Parathyroid adenoma (tissue), 2 donors: ENCODE measurements around the gene KRT73.

Experiments used
- H2AFZ ChIP-seq: fragments of 300-600 bp; sonication (generic); one replicate; pipeline ENCODE4 v1.7.0; 2017; ENCODE audit warnings: antibody characterized with exemption, mild to moderate bottlenecking
- H3K27ac ChIP-seq: fragments of 300-600 bp; sonication (generic); one replicate; pipeline ENCODE4 v1.7.0; 2017
- H3K27me3 ChIP-seq: fragments of 300-600 bp; sonication (generic); one replicate; pipeline ENCODE4 v1.7.0; 2017; ENCODE audit warnings: low read length; ENCODE audit not compliant: control insufficient read depth, insufficient read depth
- H3K36me3 ChIP-seq: fragments of 300-600 bp; sonication (generic); one replicate; pipeline ENCODE4 v1.7.0; 2017; ENCODE audit warnings: low read length; ENCODE audit not compliant: control insufficient read depth, insufficient read depth
- H3K4me1 ChIP-seq: fragments of 300-600 bp; sonication (generic); one replicate; pipeline ENCODE4 v1.7.0; 2017; ENCODE audit warnings: control low read depth
- H3K4me2 ChIP-seq: fragments of 300-600 bp; sonication (generic); one replicate; pipeline ENCODE4 v1.7.0; 2017; ENCODE audit warnings: low read length
- H3K4me3 ChIP-seq: fragments of 300-600 bp; sonication (generic); one replicate; pipeline ENCODE4 v1.7.0; 2017; ENCODE audit warnings: low read depth, low read length
- H3K79me2 ChIP-seq: fragments of 300-600 bp; sonication (generic); one replicate; pipeline ENCODE4 v1.7.0; 2017; ENCODE audit warnings: control low read depth
- H3K9ac ChIP-seq: fragments of 300-600 bp; sonication (generic); one replicate; pipeline ENCODE4 v1.7.0; 2017; ENCODE audit warnings: mild to moderate bottlenecking
- H3K9me3 ChIP-seq: fragments of 300-600 bp; sonication (generic); one replicate; pipeline ENCODE4 v1.7.0; 2017; ENCODE audit warnings: low read length; ENCODE audit not compliant: control insufficient read depth
- CTCF ChIP-seq: fragments of 300-600 bp; sonication (generic); IDR thresholded peaks from one replicate; pipeline ENCODE4 v1.7.0; 2017; ENCODE audit warnings: antibody characterized with exemption, mild to moderate bottlenecking
- donor health status: primary hyperparathyroidism.

KRT73 gene

DNA sequence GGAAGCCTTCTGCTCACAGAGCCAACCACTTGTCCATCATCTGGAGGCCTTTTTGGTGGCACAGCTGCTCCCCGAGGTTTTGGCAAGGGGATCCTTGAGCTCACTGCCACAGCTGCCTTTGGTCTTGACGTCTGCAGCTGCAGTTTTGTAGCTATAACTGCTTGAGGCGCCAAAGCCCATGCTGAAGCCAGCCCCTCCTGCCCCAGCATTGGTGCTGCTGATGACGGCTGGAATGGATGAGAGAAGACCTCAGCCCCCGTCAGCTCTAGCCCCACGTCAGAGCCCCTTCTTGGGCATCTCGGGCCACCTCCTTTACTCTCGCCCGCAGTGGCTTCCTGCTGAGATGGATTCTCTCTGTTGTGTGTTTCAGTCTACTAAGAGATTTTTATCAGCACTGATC is 32.4 kb downstream of the KRT73 start:
- H3K79me2 ChIP-seq = no peaks in the 10 kb centered on the region
- H3K36me3 ChIP-seq = no peaks in the 10 kb centered on the region
- no peaks in the 10 kb centered on the region for H3K9me3 ChIP-seq
- no peak overlapping the region for H3K4me2 ChIP-seq
- H3K4me1 ChIP-seq = no peaks in the 10 kb centered on the region
- H3K9ac ChIP-seq = no peak overlapping the region
- no peak overlapping the region for H3K27ac ChIP-seq
- H3K4me3 ChIP-seq = no peak overlapping the region
- no peak overlapping the region for H2AFZ ChIP-seq
- TF ChIP-seq CTCF = no peak
- H3K27me3 ChIP-seq = no peaks in the 10 kb centered on the region

DNA sequence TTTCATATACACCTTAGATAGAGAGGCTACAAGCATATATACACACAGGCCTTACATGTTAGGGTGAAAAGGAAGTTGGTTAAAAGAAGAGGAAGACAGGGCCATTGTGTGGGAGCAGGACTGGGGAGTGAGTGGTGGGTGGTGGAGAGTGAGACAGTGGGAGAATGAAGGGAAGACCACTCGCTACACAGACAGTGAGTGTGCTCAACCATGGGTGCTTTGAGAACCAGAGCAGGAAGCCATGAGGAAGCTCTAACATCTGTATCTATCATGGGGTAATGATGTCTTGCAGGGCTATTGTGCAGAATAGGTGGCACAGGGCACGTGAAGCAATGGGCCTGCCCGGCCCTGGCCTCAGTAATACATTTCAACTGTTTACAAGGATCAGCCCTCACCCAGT is 33.3 kb downstream of the KRT73 start:
- no peak overlapping the region for H3K9ac ChIP-seq
- TF ChIP-seq CTCF = no peak
- H3K4me3 ChIP-seq = no peak overlapping the region
- no peaks in the 10 kb centered on the region for H3K36me3 ChIP-seq
- H3K4me2 ChIP-seq = no peak overlapping the region
- no peak overlapping the region for H2AFZ ChIP-seq
- H3K27ac ChIP-seq = no peak overlapping the region
- no peaks in the 10 kb centered on the region for H3K27me3 ChIP-seq
- no peaks in the 10 kb centered on the region for H3K4me1 ChIP-seq
- no peaks in the 10 kb centered on the region for H3K9me3 ChIP-seq
- H3K79me2 ChIP-seq = no peaks in the 10 kb centered on the region

- Histone ChIP-seq H3K79me2 (no peaks in the 10 kb centered on the region), H3K4me3 (no peak overlapping the region), H3K27ac (no peak overlapping the region), H3K9ac (no peak overlapping the region), H3K27me3 (no peaks in the 10 kb centered on the region), H3K36me3 (no peaks in the 10 kb centered on the region), H3K4me1 (no peaks in the 10 kb centered on the region), H2AFZ (no peak overlapping the region), H3K4me2 (no peak overlapping the region), H3K9me3 (no peaks in the 10 kb centered on the region)
- TF ChIP-seq CTCF = no peak
Observed at GRCh38 chr12:52584156-52584682, 34.1 kb downstream of the KRT73 start.

DNA sequence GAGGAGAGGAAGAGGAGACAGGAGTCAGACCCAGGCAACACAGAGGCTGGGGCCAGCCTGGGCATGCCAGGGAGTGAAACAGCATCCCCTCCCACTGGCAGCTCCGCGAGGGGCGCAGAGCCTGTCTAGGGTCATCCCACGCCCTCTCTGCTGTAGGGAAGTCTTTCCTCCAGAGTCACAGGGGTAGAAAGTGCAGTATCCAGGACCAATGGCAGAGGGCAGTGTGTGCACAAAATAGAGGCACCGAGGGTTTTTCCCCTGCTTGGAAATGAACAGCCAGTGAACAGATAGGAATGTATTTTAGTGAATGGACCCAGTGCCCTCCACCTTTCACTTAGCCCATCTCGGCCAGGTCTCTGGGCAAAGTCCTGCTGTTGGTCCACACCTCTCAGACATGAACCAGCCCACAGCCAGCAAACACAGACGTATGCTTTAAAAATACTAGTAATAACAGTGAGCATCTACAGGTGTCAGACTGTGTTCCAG is 35.3 kb downstream of the KRT73 start:
- no peak overlapping the region for H3K4me3 ChIP-seq
- H3K4me2 ChIP-seq = no peak overlapping the region
- H3K4me1 ChIP-seq = no peaks in the 10 kb centered on the region
- H2AFZ ChIP-seq = no peak overlapping the region
- no peak overlapping the region for H3K9ac ChIP-seq
- H3K27me3 ChIP-seq = no peaks in the 10 kb centered on the region
- no peaks in the 10 kb centered on the region for H3K79me2 ChIP-seq
- H3K9me3 ChIP-seq = no peaks in the 10 kb centered on the region
- no peaks in the 10 kb centered on the region for H3K36me3 ChIP-seq
- peak; percentile 70 for TF ChIP-seq CTCF
- H3K27ac ChIP-seq = no peak overlapping the region

- Histone ChIP-seq H2AFZ (no peak overlapping the region), H3K27ac (no peak overlapping the region), H3K79me2 (no peaks in the 10 kb centered on the region)
Observed at GRCh38 chr12:52582486-52582885, 35.9 kb downstream of the KRT73 start.

More at GRCh38 chr12:52582486-52582885, 35.9 kb downstream of the KRT73 start:
- H3K27me3 ChIP-seq = no peaks in the 10 kb centered on the region
- H3K9me3 ChIP-seq = no peaks in the 10 kb centered on the region
- H3K4me1 ChIP-seq = no peaks in the 10 kb centered on the region
- H3K36me3 ChIP-seq = no peaks in the 10 kb centered on the region
- no peak overlapping the region for H3K4me3 ChIP-seq
- no peak overlapping the region for H3K9ac ChIP-seq
- TF ChIP-seq CTCF = no peak
- H3K4me2 ChIP-seq = no peak overlapping the region
